HepG2 (cell line): Measurements from ENCODE around the gene TRIO. TPM values are rescaled to one million over a fixed set of nuclear protein-coding genes. Genes with fewer than 3 reads are reported as not detected.

Source experiments
- ASH2L ChIP-seq: fragments of 300-600, 200-600 bp; sonication (generic); IDR thresholded peaks from 2 replicates; pipeline ENCODE4 v1.7.0; 2017; ENCODE audit warnings: low read depth, mild to moderate bottlenecking, moderate library complexity, mixed read lengths, low read length; ENCODE audit not compliant: insufficient read length
- CAMTA2 ChIP-seq: sonication (generic); formaldehyde crosslinking; IDR thresholded peaks from 2 replicates; pipeline ENCODE4 v1.4.0; 2020; ENCODE audit warnings: mild to moderate bottlenecking, missing genetic modification reagents, borderline replicate concordance
- FOXA3 ChIP-seq: IDR thresholded peaks from 2 replicates; pipeline ENCODE4 v1.6.1; 2016; ENCODE audit warnings: missing genetic modification reagents, missing compliant biosample characterization
- HNF4A ChIP-seq: sonication (generic); formaldehyde crosslinking; IDR thresholded peaks from 2 replicates; pipeline ENCODE4 v1.4.0; 2020; ENCODE audit warnings: missing genetic modification reagents
- HNRNPLL ChIP-seq: fragments of 200-400 bp; formaldehyde crosslinking; IDR thresholded peaks from 2 replicates; pipeline ENCODE4 v1.6.1; 2017; ENCODE audit warnings: mild to moderate bottlenecking, low read depth, low read length; ENCODE audit not compliant: poor library complexity, severe bottlenecking
- IKZF4 ChIP-seq: sonication (generic); formaldehyde crosslinking; IDR thresholded peaks from 2 replicates; pipeline ENCODE4 v1.5.1; 2020; ENCODE audit warnings: borderline replicate concordance, mild to moderate bottlenecking, low read depth, missing genetic modification reagents; ENCODE audit errors: not compliant biosample characterization
- JUN ChIP-seq: sonication (generic); formaldehyde crosslinking; IDR thresholded peaks from 2 replicates; pipeline ENCODE4 v1.4.0; 2020; ENCODE audit warnings: mild to moderate bottlenecking, missing genetic modification reagents
- KDM4B ChIP-seq: sonication (generic); formaldehyde crosslinking; IDR thresholded peaks from 2 replicates; pipeline ENCODE4 v1.4.0; 2020; ENCODE audit warnings: missing genetic modification reagents
- MBNL3 ChIP-seq: fragments of 250-450 bp; sonication (Bioruptor Pico); conservative IDR thresholded peaks from 2 replicates; pipeline ENCODE4 v1.8.0; 2022; ENCODE audit warnings: mild to moderate bottlenecking, inconsistent platforms
- MYC ChIP-seq: sonication (generic); formaldehyde crosslinking; IDR thresholded peaks from 2 replicates; pipeline ENCODE4 v1.9.0; 2021; ENCODE audit warnings: missing genetic modification reagents, borderline replicate concordance
- NPAS2 ChIP-seq: sonication (generic); formaldehyde crosslinking; IDR thresholded peaks from 2 replicates; pipeline ENCODE4 v1.8.0; 2022; ENCODE audit warnings: mild to moderate bottlenecking, missing genetic modification reagents, borderline replicate concordance
- RCOR2 ChIP-seq: IDR thresholded peaks from 2 replicates; pipeline ENCODE4 v1.6.1; 2016; ENCODE audit warnings: missing biosample characterization, missing genetic modification reagents
- SKIL ChIP-seq: sonication (generic); formaldehyde crosslinking; IDR thresholded peaks from 2 replicates; pipeline ENCODE4 v1.8.0; 2022; ENCODE audit warnings: missing genetic modification reagents, mild to moderate bottlenecking, moderate library complexity, borderline replicate concordance
- SMAD3 ChIP-seq: sonication (generic); formaldehyde crosslinking; IDR thresholded peaks from 2 replicates; pipeline ENCODE4 v1.4.0; 2020; ENCODE audit warnings: missing genetic modification reagents
- TOPORS ChIP-seq: sonication (generic); formaldehyde crosslinking; IDR thresholded peaks from 2 replicates; pipeline ENCODE4 v1.8.0; 2023; ENCODE audit warnings: mild to moderate bottlenecking, missing genetic modification reagents
- ZBTB1 ChIP-seq: sonication (generic); formaldehyde crosslinking; IDR thresholded peaks from 2 replicates; pipeline ENCODE4 v1.4.0; 2020; ENCODE audit warnings: missing genetic modification reagents, borderline replicate concordance
- ZBTB8A ChIP-seq: sonication (generic); formaldehyde crosslinking; IDR thresholded peaks from 2 replicates; pipeline ENCODE4 v1.4.0; 2020; ENCODE audit warnings: mild to moderate bottlenecking, low read depth, missing genetic modification reagents, borderline replicate concordance
- ZC3H4 ChIP-seq: sonication (generic); formaldehyde crosslinking; IDR thresholded peaks from 2 replicates; pipeline ENCODE4 v1.4.0; 2020; ENCODE audit warnings: missing genetic modification reagents, borderline replicate concordance
- ZNF160 ChIP-seq: sonication (generic); formaldehyde crosslinking; IDR thresholded peaks from 2 replicates; pipeline ENCODE4 v1.8.0; 2022; ENCODE audit warnings: mild to moderate bottlenecking, inconsistent platforms, missing genetic modification reagents
- ZNF292 ChIP-seq: sonication (generic); formaldehyde crosslinking; IDR thresholded peaks from 2 replicates; pipeline ENCODE4 v1.8.1; 2022; ENCODE audit warnings: mild to moderate bottlenecking, low read depth, missing genetic modification reagents, borderline replicate concordance
- ZNF296 ChIP-seq: sonication (generic); formaldehyde crosslinking; conservative IDR thresholded peaks from 2 replicates; pipeline ENCODE4 v1.5.0; 2020; ENCODE audit warnings: mild to moderate bottlenecking, missing genetic modification reagents
- ZNF414 ChIP-seq: sonication (generic); formaldehyde crosslinking; IDR thresholded peaks from 2 replicates; pipeline ENCODE4 v1.5.0; 2020; ENCODE audit warnings: missing genetic modification reagents
- ZNF468 ChIP-seq: sonication (generic); formaldehyde crosslinking; IDR thresholded peaks from 2 replicates; pipeline ENCODE4 v1.8.0; 2022; ENCODE audit warnings: mild to moderate bottlenecking, moderate library complexity, missing genetic modification reagents
- ZNF567 ChIP-seq: sonication (generic); formaldehyde crosslinking; IDR thresholded peaks from 2 replicates; pipeline ENCODE4 v1.8.1; 2023; ENCODE audit warnings: mild to moderate bottlenecking, missing genetic modification reagents, borderline replicate concordance
- ZNF709 ChIP-seq: sonication (generic); formaldehyde crosslinking; IDR thresholded peaks from 2 replicates; pipeline ENCODE4 v1.5.0; 2020; ENCODE audit warnings: mild to moderate bottlenecking, missing genetic modification reagents
- ZNF768 ChIP-seq: sonication (generic); formaldehyde crosslinking; IDR thresholded peaks from 2 replicates; pipeline ENCODE4 v1.4.0; 2020; ENCODE audit warnings: missing genetic modification reagents
- ZNF784 ChIP-seq: sonication (generic); formaldehyde crosslinking; IDR thresholded peaks from 2 replicates; pipeline ENCODE4 v1.5.1; 2020; ENCODE audit warnings: missing genetic modification reagents, mild to moderate bottlenecking, borderline replicate concordance
- ZNF883 ChIP-seq: sonication (generic); formaldehyde crosslinking; IDR thresholded peaks from 2 replicates; pipeline ENCODE4 v1.5.1; 2020; ENCODE audit warnings: mild to moderate bottlenecking, missing genetic modification reagents; ENCODE audit errors: not compliant biosample characterization
- polyA plus RNA-seq, 8 experiments: library from polyadenylated mRNA; depleted of rRNA in 3 of 8; stranded (reverse) in 7 of 8; unstranded in 1 of 8; fragments of >200 nt; fragmentation: Illumina TruSeq in 4 of 8; extraction: Trizol in 4 of 8; gene quantifications; 2 replicates each; pipeline versions ENCODE4 v1.2.1 to v1.2.3, GENCODE V29; 2011 to 2016; ENCODE audit warnings: low read depth in 4 of 8, missing spikeins in 1 of 8, mixed read lengths in 1 of 8; ENCODE audit not compliant: insufficient read depth in 1 of 8
- total RNA-seq, 5 experiments: library from RNA; depleted of rRNA; stranded (reverse); fragments of >200 nt; fragmentation: Illumina TruSeq; extraction: Trizol; gene quantifications; 2 replicates each; pipeline ENCODE4 v1.2.3, GENCODE V29; 2016; ENCODE audit warnings: low read depth in 1 of 5

Gene TRIO
- total and polyA plus RNA-seq, 2 of the 13 experiments (the other 11 are each of a cell fraction or from before 2014, with no cell fraction given), result 45.2 to 45.9 TPM

- TF ChIP-seq ZC3H4 (CRISPR knock-in tag) (no peak), IKZF4 (CRISPR knock-in tag) (no peak), ZNF292 (CRISPR knock-in tag) (peak; percentile 21; the same call in 1 of the 2 replicates), ZBTB1 (CRISPR knock-in tag) (no peak), ZNF296 (CRISPR knock-in tag) (no peak), TOPORS (CRISPR knock-in tag) (no peak), SMAD3 (CRISPR knock-in tag) (no peak), MBNL3 (CRISPR knock-in tag) (no peak), RCOR2 (CRISPR knock-in tag) (no peak), ZBTB8A (CRISPR knock-in tag) (no peak), CAMTA2 (CRISPR knock-in tag) (no peak), HNF4A (CRISPR knock-in tag) (peak; percentile 57), ZNF784 (no peak), SKIL (CRISPR knock-in tag) (no peak), ZNF160 (CRISPR knock-in tag) (no peak), ZNF567 (CRISPR knock-in tag) (no peak), ZNF768 (CRISPR knock-in tag) (no peak), ZNF414 (CRISPR knock-in tag) (no peak), HNRNPLL (no peak), KDM4B (CRISPR knock-in tag) (no peak), FOXA3 (CRISPR knock-in tag) (no peak), ZNF709 (CRISPR knock-in tag) (no peak), ASH2L (no peak), NPAS2 (CRISPR knock-in tag) (no peak), MYC (CRISPR knock-in tag) (no peak), ZNF468 (CRISPR knock-in tag) (no peak), JUN (CRISPR knock-in tag) (no peak), ZNF883 (CRISPR knock-in tag) (no peak)
These were observed 30.0 kb upstream of the TRIO start (continued) for GRCh38 chr5:14112998-14113652.
